DOHH2 (cell line): ENCODE data around the gene CEACAM5.

ENCODE experiments used
- H3F3A ChIP-seq: fragments of 200-600 bp; sonication (generic), shearing (Covaris generic); 2 replicates; pipeline ENCODE4 v1.6.0; 2016; ENCODE audit warnings: antibody characterized with exemption, mild to moderate bottlenecking; ENCODE audit not compliant: control insufficient read depth, insufficient read depth
- H3K27ac ChIP-seq: fragments of 200-600 bp; sonication (generic); 2 replicates; pipeline ENCODE4 v1.5.1; 2014; ENCODE audit warnings: low read depth, mild to moderate bottlenecking, low read length, moderate library complexity
- H3K27me3 ChIP-seq: fragments of 200-600 bp; sonication (generic); 2 replicates; pipeline ENCODE4 v1.6.1; 2014; ENCODE audit warnings: mild to moderate bottlenecking, low read length, mixed read lengths; ENCODE audit not compliant: control insufficient read depth
- H3K36me3 ChIP-seq: fragments of 200-600 bp; sonication (generic); 2 replicates; pipeline ENCODE4 v1.6.1; 2014; ENCODE audit warnings: mild to moderate bottlenecking, low read length, moderate library complexity, mixed read lengths; ENCODE audit not compliant: control insufficient read depth
- H3K4me1 ChIP-seq: fragments of 200-600 bp; sonication (generic); 2 replicates; pipeline ENCODE4 v1.6.1; 2014; ENCODE audit warnings: mild to moderate bottlenecking, low read length, mixed read lengths; ENCODE audit not compliant: control insufficient read depth
- H3K4me2 ChIP-seq: fragments of 200-600 bp; sonication (generic); 2 replicates; pipeline ENCODE4 v1.6.0; 2014; ENCODE audit warnings: mild to moderate bottlenecking, low read length, moderate library complexity
- H3K4me3 ChIP-seq: fragments of 200-600 bp; sonication (generic); 2 replicates; pipeline ENCODE4 v1.5.1; 2014; ENCODE audit warnings: mild to moderate bottlenecking, low read length, mixed read lengths
- H3K79me2 ChIP-seq: fragments of 200-600 bp; sonication (generic); 2 replicates; pipeline ENCODE4 v1.6.1; 2014; ENCODE audit warnings: mild to moderate bottlenecking, low read length, mixed read lengths; ENCODE audit not compliant: control insufficient read depth
- H3K9me2 ChIP-seq: fragments of 200-600 bp; sonication (generic); replicated peaks from 2 replicates; pipeline ENCODE4 v1.6.1; 2014; ENCODE audit warnings: mild to moderate bottlenecking, low read length, mixed read lengths; ENCODE audit not compliant: control insufficient read depth
- H3K9me3 ChIP-seq: fragments of 200-600 bp; sonication (generic); 2 replicates; pipeline ENCODE4 v1.6.1; 2014; ENCODE audit warnings: antibody characterized with exemption, low read length, mixed read lengths; ENCODE audit not compliant: control insufficient read depth, insufficient read depth
- H4K20me1 ChIP-seq: fragments of 200-600 bp; sonication (generic); 2 replicates; pipeline ENCODE4 v1.6.0; 2014; ENCODE audit warnings: low read depth, mild to moderate bottlenecking, antibody characterized with exemption, low read length, moderate library complexity; ENCODE audit not compliant: control insufficient read depth, insufficient read depth
- CTCF ChIP-seq: fragments of 200-600 bp; sonication (generic); IDR thresholded peaks from one replicate; pipeline ENCODE4 v1.5.1; 2014; ENCODE audit warnings: antibody characterized with exemption, mild to moderate bottlenecking, low read depth, low read length; ENCODE audit not compliant: poor library complexity, severe bottlenecking
- EZH2phosphoT487 ChIP-seq: fragments of 200-600 bp; sonication (generic); IDR thresholded peaks from 2 replicates; pipeline ENCODE4 v1.6.1; 2017; ENCODE audit warnings: borderline replicate concordance, mild to moderate bottlenecking, antibody characterized with exemption, low read length, moderate library complexity, mixed read lengths

Gene CEACAM5

DNA sequence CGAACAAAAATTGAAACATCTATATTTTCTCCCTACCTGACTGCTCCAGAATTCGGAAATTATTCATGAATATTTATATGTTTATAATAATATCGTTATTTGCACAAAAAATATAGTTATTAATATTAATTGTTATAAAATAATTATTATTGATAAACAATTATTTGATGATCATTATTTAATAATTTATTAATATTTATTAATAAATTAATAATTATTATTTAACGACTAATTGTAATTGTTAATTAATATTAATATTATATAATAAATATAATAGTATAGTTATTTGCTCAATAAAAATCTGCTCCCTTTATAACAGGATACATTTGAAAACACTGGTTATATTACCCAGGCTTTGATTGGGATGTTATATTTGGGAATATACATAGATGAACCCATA is 61.2 kb downstream of the CEACAM5 start:
- H3K4me3 ChIP-seq, result no peak overlapping the region
- H3K9me3 ChIP-seq, result no peaks in the 10 kb centered on the region
- no peaks in the 10 kb centered on the region for H3K79me2 ChIP-seq
- no peaks in the 10 kb centered on the region for H3F3A ChIP-seq
- H3K36me3 ChIP-seq, result no peaks in the 10 kb centered on the region
- peaks cover 31% of the 10 kb centered on the region for H3K27me3 ChIP-seq
- no peak overlapping the region for H3K4me2 ChIP-seq
- no peak overlapping the region for H3K27ac ChIP-seq
- H4K20me1 ChIP-seq, result no peaks in the 10 kb centered on the region
- no peak for TF ChIP-seq CTCF
- no peak for TF ChIP-seq EZH2phosphoT487
- H3K4me1 ChIP-seq, result no peaks in the 10 kb centered on the region
- H3K9me2 ChIP-seq, result no peaks in the 10 kb centered on the region

DNA sequence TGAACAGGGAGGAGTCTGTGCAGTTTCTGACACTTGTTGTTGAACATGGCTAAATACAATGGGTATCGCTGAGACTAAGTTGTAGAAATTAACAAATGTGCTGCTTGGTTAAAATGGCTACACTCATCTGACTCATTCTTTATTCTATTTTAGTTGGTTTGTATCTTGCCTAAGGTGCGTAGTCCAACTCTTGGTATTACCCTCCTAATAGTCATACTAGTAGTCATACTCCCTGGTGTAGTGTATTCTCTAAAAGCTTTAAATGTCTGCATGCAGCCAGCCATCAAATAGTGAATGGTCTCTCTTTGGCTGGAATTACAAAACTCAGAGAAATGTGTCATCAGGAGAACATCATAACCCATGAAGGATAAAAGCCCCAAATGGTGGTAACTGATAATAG is 63.0 kb downstream of the CEACAM5 start:
- peaks cover 33% of the 10 kb centered on the region for H3K27me3 ChIP-seq
- H3K4me2 ChIP-seq, result no peak overlapping the region
- H3K79me2 ChIP-seq, result no peaks in the 10 kb centered on the region
- H3K9me3 ChIP-seq, result no peaks in the 10 kb centered on the region
- H3K4me1 ChIP-seq, result no peaks in the 10 kb centered on the region
- H4K20me1 ChIP-seq, result no peaks in the 10 kb centered on the region
- H3F3A ChIP-seq, result no peaks in the 10 kb centered on the region
- no peaks in the 10 kb centered on the region for H3K36me3 ChIP-seq
- H3K27ac ChIP-seq, result no peak overlapping the region
- H3K9me2 ChIP-seq, result no peaks in the 10 kb centered on the region
- no peak overlapping the region for H3K4me3 ChIP-seq
- TF ChIP-seq EZH2phosphoT487 (no peak), CTCF (no peak)

- Histone ChIP-seq H3K4me2 (no peak overlapping the region), H3F3A (no peaks in the 10 kb centered on the region), H3K27ac (no peak overlapping the region), H3K9me3 (no peaks in the 10 kb centered on the region), H3K4me1 (no peaks in the 10 kb centered on the region), H4K20me1 (no peaks in the 10 kb centered on the region), H3K27me3 (peaks cover 41% of the 10 kb centered on the region), H3K79me2 (no peaks in the 10 kb centered on the region), H3K36me3 (no peaks in the 10 kb centered on the region), H3K4me3 (no peak overlapping the region), H3K9me2 (no peaks in the 10 kb centered on the region)
- TF ChIP-seq EZH2phosphoT487, result no peak
- TF ChIP-seq CTCF, result no peak
Observed at GRCh38 chr19:41774515-41774980, 66.1 kb downstream of the CEACAM5 start.

- Histone ChIP-seq H3K4me1 (no peaks in the 10 kb centered on the region), H3K27ac (no peak overlapping the region), H3K36me3 (no peaks in the 10 kb centered on the region), H3K79me2 (no peaks in the 10 kb centered on the region), H3K9me2 (no peaks in the 10 kb centered on the region), H4K20me1 (no peaks in the 10 kb centered on the region), H3K27me3 (peaks cover 26% of the 10 kb centered on the region), H3K4me3 (no peak overlapping the region), H3K4me2 (no peak overlapping the region), H3F3A (no peaks in the 10 kb centered on the region), H3K9me3 (no peaks in the 10 kb centered on the region)
- TF ChIP-seq EZH2phosphoT487, result no peak
- TF ChIP-seq CTCF, result no peak
Observed at GRCh38 chr19:41776700-41777099, 68.3 kb downstream of the CEACAM5 start.
